Suprapubic skin (tissue), 4 donors: ENCODE measurements around the gene NBL1. TPM values are rescaled to one million over a fixed set of nuclear protein-coding genes. Genes with fewer than 3 reads are reported as not detected.
"Not testable (repeated sequence)": the region's sequence is repeated elsewhere in the genome, so short reads cannot be mapped to it uniquely, and the experiment has no call there.

Experiments used
- DNase-seq, 2 donors: peaks; one replicate each; pipeline ENCODE4 v3.0.0-alpha.2; 2019; ENCODE audit warnings: low spot score in 2 of 2
- H3K27ac ChIP-seq: fragments of 200-600 bp; sonication (generic); one replicate; pipeline ENCODE4 v1.5.1; 2019
- H3K27me3 ChIP-seq: fragments of 200-600 bp; sonication (generic); one replicate; pipeline ENCODE4 v1.5.1; 2019
- H3K36me3 ChIP-seq: fragments of 200-600 bp; sonication (generic); one replicate; pipeline ENCODE4 v1.5.1; 2019
- H3K4me1 ChIP-seq: fragments of 200-600 bp; sonication (generic); one replicate; pipeline ENCODE4 v1.5.1; 2019
- H3K4me3 ChIP-seq: fragments of 200-600 bp; sonication (generic); one replicate; pipeline ENCODE4 v1.5.1; 2019; ENCODE audit warnings: mild to moderate bottlenecking
- H3K9me3 ChIP-seq: fragments of 200-600 bp; sonication (generic); one replicate; pipeline ENCODE4 v1.5.1; 2019
- EP300 ChIP-seq: sonication (generic); formaldehyde crosslinking; IDR thresholded peaks from one replicate; pipeline ENCODE4 v1.6.1; 2017; ENCODE audit warnings: antibody characterized with exemption
- POLR2A ChIP-seq, 2 donors: fragments of 450-650 bp; IDR thresholded peaks; one replicate each; pipeline ENCODE4 v1.6.1; 2017; ENCODE audit warnings: antibody characterized with exemption in 2 of 2, mild to moderate bottlenecking in 2 of 2, moderate library complexity in 2 of 2
- POLR2AphosphoS5 ChIP-seq, 3 donors: sonication (generic); formaldehyde crosslinking; IDR thresholded peaks; one replicate each; pipeline ENCODE4 v1.6.1; 2017; ENCODE audit warnings: antibody characterized with exemption in 3 of 3
- WGBS: methylation state at CpG from one replicate; pipeline ENCODE4 v1.1.5; 2018; 5-methylcytosine and 5-hydroxymethylcytosine counted together
- total RNA-seq, 4 donors: library from RNA; depleted of rRNA; stranded (reverse); fragments of >200 nt; gene quantifications; one replicate each; pipeline ENCODE4 v1.1.0, GENCODE V29; 2016
- TF ChIP-seq, protein P1 (sequence below), 2 donors: fragments of 200-600 bp in 1 of 2; fragments of 450-650 bp in 1 of 2; sonication (generic) in 1 of 2; IDR thresholded peaks; one replicate each; pipeline ENCODE4 v1.5.1; 2016 to 2019; ENCODE audit warnings: antibody characterized with exemption in 2 of 2, mild to moderate bottlenecking in 1 of 2, moderate library complexity in 1 of 2

NBL1 gene
- total RNA-seq, 4 donors from 2014 or later: 144 to 197 (median 167) TPM

DNA sequence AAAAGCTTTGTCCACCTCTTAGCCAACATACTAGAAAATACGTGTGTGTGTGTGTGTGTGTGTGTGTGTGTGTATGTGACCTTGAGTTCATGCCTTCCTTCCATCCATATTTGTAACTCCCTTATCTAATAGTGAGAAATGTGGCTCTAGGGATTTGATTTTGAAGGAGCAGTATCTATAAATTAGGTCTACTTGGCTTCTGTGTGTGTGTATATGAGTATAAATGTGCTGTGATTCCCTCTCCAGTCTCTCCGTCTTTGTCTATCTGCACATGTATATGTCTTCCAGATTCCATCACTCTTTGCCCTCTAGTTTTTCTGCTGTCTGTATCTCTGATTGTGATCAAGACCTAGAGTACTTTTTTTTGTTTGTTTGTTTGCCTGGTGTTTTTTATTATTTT, 11.9 kb upstream of the NBL1 start:
- no peaks in the 10 kb centered on the region for H3K27me3 ChIP-seq
- no peak for DNase-seq
- no peaks in the 10 kb centered on the region for H3K9me3 ChIP-seq
- H3K4me3 ChIP-seq: no peak overlapping the region
- peaks cover 9% of the 10 kb centered on the region for H3K36me3 ChIP-seq
- TF ChIP-seq POLR2A (IDR thresholded peaks at IDR 0.05): no peak
- TF ChIP-seq POLR2AphosphoS5 (IDR thresholded peaks at IDR 0.05): no peak
- TF ChIP-seq, protein P1, sequence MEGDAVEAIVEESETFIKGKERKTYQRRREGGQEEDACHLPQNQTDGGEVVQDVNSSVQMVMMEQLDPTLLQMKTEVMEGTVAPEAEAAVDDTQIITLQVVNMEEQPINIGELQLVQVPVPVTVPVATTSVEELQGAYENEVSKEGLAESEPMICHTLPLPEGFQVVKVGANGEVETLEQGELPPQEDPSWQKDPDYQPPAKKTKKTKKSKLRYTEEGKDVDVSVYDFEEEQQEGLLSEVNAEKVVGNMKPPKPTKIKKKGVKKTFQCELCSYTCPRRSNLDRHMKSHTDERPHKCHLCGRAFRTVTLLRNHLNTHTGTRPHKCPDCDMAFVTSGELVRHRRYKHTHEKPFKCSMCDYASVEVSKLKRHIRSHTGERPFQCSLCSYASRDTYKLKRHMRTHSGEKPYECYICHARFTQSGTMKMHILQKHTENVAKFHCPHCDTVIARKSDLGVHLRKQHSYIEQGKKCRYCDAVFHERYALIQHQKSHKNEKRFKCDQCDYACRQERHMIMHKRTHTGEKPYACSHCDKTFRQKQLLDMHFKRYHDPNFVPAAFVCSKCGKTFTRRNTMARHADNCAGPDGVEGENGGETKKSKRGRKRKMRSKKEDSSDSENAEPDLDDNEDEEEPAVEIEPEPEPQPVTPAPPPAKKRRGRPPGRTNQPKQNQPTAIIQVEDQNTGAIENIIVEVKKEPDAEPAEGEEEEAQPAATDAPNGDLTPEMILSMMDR (IDR thresholded peaks at IDR 0.05): no peak
- no peak for TF ChIP-seq EP300
- H3K4me1 ChIP-seq: no peaks in the 10 kb centered on the region
- WGBS: 90% methylated on average over 2 of the region's 2 CpGs
- H3K27ac ChIP-seq: no peak overlapping the region

DNA sequence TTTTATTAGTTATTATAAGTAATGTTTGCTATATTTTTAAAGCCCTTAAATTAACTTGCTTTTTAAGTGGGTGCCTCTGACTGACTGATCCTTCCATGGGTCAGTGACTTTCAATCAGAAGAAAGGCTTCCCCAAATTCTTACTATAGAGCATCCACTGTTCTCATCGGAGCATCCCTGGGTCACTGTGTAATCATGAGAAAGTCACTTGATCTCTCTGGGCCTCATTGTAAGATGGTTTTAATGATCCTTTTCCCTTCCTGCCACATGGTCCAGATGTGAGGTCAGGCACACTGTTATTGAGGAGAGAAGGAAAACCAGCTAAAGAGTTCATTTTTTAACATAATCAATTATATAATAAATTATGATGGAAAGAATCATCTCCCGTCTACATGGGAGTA, 11.0 kb upstream of the NBL1 start:
- no peak for TF ChIP-seq POLR2AphosphoS5 (IDR thresholded peaks at IDR 0.05)
- TF ChIP-seq, protein P1 (IDR thresholded peaks at IDR 0.05): no peak
- TF ChIP-seq POLR2A (IDR thresholded peaks at IDR 0.05): no peak
- no peak for TF ChIP-seq EP300
- 74% methylated on average over 2 of the region's 2 CpGs for WGBS
- Histone ChIP-seq H3K4me3 (no peak overlapping the region), H3K27me3 (no peaks in the 10 kb centered on the region), H3K9me3 (no peaks in the 10 kb centered on the region), H3K27ac (no peak overlapping the region), H3K4me1 (no peaks in the 10 kb centered on the region), H3K36me3 (peaks cover under 1% of the 10 kb centered on the region)
- no peak for DNase-seq

DNA sequence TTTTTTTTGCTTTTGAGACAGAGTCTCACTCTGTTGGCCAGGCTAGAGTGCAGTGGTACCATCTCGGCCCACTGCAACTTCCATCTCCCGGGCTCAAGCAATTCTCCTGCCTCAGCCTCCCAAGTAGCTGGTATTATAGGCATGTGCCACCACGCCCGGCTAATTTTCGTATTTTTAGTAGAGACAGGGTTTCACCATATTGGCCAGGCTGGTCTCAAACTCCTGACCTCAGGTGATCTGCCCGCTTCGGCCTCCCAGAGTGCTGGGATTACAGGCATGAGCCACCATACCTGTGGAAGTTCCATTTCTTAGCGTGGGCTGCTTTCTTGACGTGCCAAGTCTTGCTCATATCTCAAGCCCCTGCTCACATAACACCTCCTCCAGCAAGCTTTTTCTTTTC, 9.0 kb upstream of the NBL1 start:
- H3K27me3 ChIP-seq, H3K27ac ChIP-seq, H3K9me3 ChIP-seq, H3K36me3 ChIP-seq, H3K4me1 ChIP-seq, DNase-seq, H3K4me3 ChIP-seq: not testable (repeated sequence)
- WGBS: 96% methylated on average over 9 of the region's 9 CpGs

DNA sequence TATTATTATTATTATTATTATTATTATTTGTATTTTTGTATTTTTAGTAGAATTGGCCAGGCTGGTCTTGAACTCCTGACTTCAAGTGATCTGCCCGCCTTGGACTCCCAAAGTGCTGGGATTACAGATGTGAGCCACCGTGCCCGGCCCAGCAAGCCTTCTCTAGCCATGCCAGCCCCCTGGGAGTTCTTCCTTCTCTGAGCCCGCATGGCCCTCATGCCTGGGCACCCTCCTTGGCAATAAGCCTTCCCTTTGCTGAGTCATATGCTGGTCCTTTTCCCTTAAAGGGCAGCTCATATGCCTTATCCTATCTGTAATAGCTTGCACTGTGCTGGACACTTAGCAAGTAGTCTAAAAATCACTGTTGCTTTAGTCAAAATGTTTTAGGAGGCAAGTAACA, 8.5 kb upstream of the NBL1 start:
- 55% methylated on average over 4 of the region's 4 CpGs for WGBS
- Histone ChIP-seq H3K4me3 (no peak overlapping the region), H3K4me1 (peaks cover 10% of the 10 kb centered on the region), H3K27ac (no peak overlapping the region), H3K9me3 (no peaks in the 10 kb centered on the region), H3K27me3 (no peaks in the 10 kb centered on the region), H3K36me3 (no peaks in the 10 kb centered on the region)
- no peak for DNase-seq
- no peak for TF ChIP-seq EP300
- TF ChIP-seq, protein P1 (IDR thresholded peaks at IDR 0.05): no peak
- TF ChIP-seq POLR2AphosphoS5 (IDR thresholded peaks at IDR 0.05): no peak
- TF ChIP-seq POLR2A (IDR thresholded peaks at IDR 0.05): no peak

DNA sequence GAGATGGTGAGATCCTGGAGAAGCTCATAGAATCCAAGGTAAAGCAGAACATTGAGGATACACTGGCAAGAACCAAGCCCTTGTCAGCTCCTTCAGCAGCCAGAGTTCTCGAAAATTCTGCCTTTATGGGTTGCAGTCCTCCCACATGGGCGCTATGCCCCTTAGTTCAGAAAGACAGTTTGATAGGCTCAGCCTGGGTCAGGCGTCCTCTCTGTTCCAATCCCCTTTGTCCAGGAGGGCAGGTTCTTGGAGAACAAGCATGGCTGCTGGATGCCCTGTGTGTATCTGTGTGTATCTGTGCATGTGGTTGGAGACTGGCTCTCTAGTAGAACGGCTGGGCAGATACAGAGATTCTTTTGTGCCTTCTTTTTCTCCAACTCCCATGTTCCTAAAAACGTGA, 8.0 kb upstream of the NBL1 start:
- H3K36me3 ChIP-seq: no peaks in the 10 kb centered on the region
- no peaks in the 10 kb centered on the region for H3K9me3 ChIP-seq
- no peaks in the 10 kb centered on the region for H3K27me3 ChIP-seq
- TF ChIP-seq POLR2AphosphoS5 (IDR thresholded peaks at IDR 0.05) (no peak), POLR2A (IDR thresholded peaks at IDR 0.05) (no peak), EP300 (no peak)
- TF ChIP-seq, protein P1 (IDR thresholded peaks at IDR 0.05): no peak
- H3K27ac ChIP-seq: no peak overlapping the region
- peaks cover 14% of the 10 kb centered on the region for H3K4me1 ChIP-seq
- WGBS: 93% methylated on average over 5 of the region's 5 CpGs
- H3K4me3 ChIP-seq: no peak overlapping the region
- DNase-seq: no peak

DNA sequence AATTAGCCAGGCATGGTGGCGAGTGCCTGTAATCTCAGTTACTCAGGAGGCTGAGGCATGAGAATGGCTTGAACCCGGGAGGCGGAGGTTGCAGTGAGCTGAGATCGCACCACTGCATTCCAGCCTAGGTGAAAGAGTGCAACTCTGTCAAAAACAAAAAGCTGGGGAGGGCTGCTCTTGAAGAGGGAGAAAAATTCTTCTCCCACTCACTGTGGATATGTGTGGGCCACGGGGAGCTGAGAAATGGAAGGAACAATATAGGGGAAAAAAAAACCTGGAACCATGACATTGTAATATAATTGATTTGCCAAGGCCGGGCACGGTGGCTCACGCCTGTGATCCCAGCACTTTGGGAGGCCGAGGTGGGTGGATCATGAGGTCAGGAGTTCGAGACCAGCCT, 7.4 kb upstream of the NBL1 start:
- DNase-seq, H3K27ac ChIP-seq, H3K4me3 ChIP-seq, H3K9me3 ChIP-seq, H3K27me3 ChIP-seq, H3K36me3 ChIP-seq: not testable (repeated sequence)
- 84% methylated on average over 10 of the region's 10 CpGs for WGBS
- H3K4me1 ChIP-seq: peaks cover 19% of the 10 kb centered on the region
